Keratinocyte (primary cell): ENCODE measurements around the gene ASCL2. TPM values are rescaled to one million over a fixed set of nuclear protein-coding genes. Genes with fewer than 3 reads are reported as not detected.

Experiments used
- DNase-seq: peaks from one replicate; pipeline ENCODE4 v3.0.0-alpha.2; 2011; ENCODE audit warnings: low read depth, missing footprints, low spot score
- FAIRE-seq: peaks from 2 replicates; lab custom pipeline; 2011; peaks lifted over from hg19 to GRCh38; lab: Jason Lieb, UNC
- H2AFZ ChIP-seq: 2 replicates; pipeline ENCODE4 v1.6.0; 2012; ENCODE audit warnings: low read length, control low read depth, inconsistent platforms; ENCODE audit not compliant: control insufficient read depth
- H3K27ac ChIP-seq: 2 replicates; pipeline ENCODE4 v1.5.1; 2011; ENCODE audit warnings: low read length; ENCODE audit not compliant: control insufficient read depth, insufficient read depth
- H3K27me3 ChIP-seq: 3 replicates; pipeline ENCODE4 v1.6.0; 2011; ENCODE audit warnings: low read length; ENCODE audit not compliant: control insufficient read depth, insufficient read depth; ENCODE audit errors: extremely low read depth
- H3K36me3 ChIP-seq, 2 experiments: 2 replicates in 1 of 2; 3 replicates in 1 of 2; pipeline ENCODE4 v1.5.1; 2011; ENCODE audit warnings: low read length in 2 of 2, mild to moderate bottlenecking in 1 of 2; ENCODE audit not compliant: control insufficient read depth in 2 of 2, insufficient read depth in 2 of 2; ENCODE audit errors: extremely low read depth in 1 of 2
- H3K4me1 ChIP-seq: 3 replicates; pipeline ENCODE4 v1.5.1; 2011; ENCODE audit warnings: low read length; ENCODE audit not compliant: control insufficient read depth, insufficient read depth; ENCODE audit errors: extremely low read depth
- H3K4me2 ChIP-seq: 3 replicates; pipeline ENCODE4 v1.6.0; 2011; ENCODE audit warnings: low read depth, low read length; ENCODE audit not compliant: control insufficient read depth, insufficient read depth; ENCODE audit errors: extremely low read depth
- H3K4me3 ChIP-seq, 3 experiments: fragments of 200-600 bp in 1 of 3; sonication (generic) in 1 of 3; 2 replicates in 2 of 3; 3 replicates in 1 of 3; pipeline ENCODE4 v1.5.1; 2011 to 2016; ENCODE audit warnings: low read length in 3 of 3, mild to moderate bottlenecking in 3 of 3, control low read depth in 2 of 3, inconsistent platforms in 1 of 3, low read depth in 1 of 3, mixed read lengths in 1 of 3, mixed run types in 1 of 3, moderate library complexity in 1 of 3; ENCODE audit not compliant: control insufficient read depth in 2 of 3, insufficient read depth in 2 of 3; ENCODE audit errors: extremely low read depth in 1 of 3
- H3K79me2 ChIP-seq: 2 replicates; pipeline ENCODE4 v1.6.0; 2012; ENCODE audit warnings: low read length; ENCODE audit not compliant: control insufficient read depth, insufficient read depth
- H3K9ac ChIP-seq: 3 replicates; pipeline ENCODE4 v1.6.0; 2011; ENCODE audit warnings: low read length; ENCODE audit not compliant: control insufficient read depth, insufficient read depth; ENCODE audit errors: extremely low read depth
- H3K9me1 ChIP-seq: 3 replicates; pipeline ENCODE4 v1.6.0; 2011; ENCODE audit warnings: low read length; ENCODE audit not compliant: control insufficient read depth, insufficient read depth; ENCODE audit errors: extremely low read depth
- H3K9me3 ChIP-seq: 2 replicates; pipeline ENCODE4 v1.5.1; 2012; ENCODE audit warnings: low read depth, low read length; ENCODE audit not compliant: control insufficient read depth
- H4K20me1 ChIP-seq: 3 replicates; pipeline ENCODE4 v1.6.0; 2011; ENCODE audit warnings: low read length; ENCODE audit not compliant: control insufficient read depth, insufficient read depth; ENCODE audit errors: extremely low read depth
- CTCF ChIP-seq, 3 experiments: IDR thresholded peaks in 1 of 3; conservative IDR thresholded peaks in 1 of 3; optimal IDR thresholded peaks in 1 of 3; 2 replicates in 2 of 3; 3 replicates in 1 of 3; pipeline versions ENCODE3 to v1.5.1; 2011; ENCODE audit warnings: low read length in 3 of 3, mild to moderate bottlenecking in 3 of 3, moderate library complexity in 2 of 3, control low read depth in 1 of 3, inconsistent platforms in 1 of 3; ENCODE audit not compliant: insufficient read depth in 2 of 3; ENCODE audit errors: extremely low read depth in 1 of 3
- EZH2 ChIP-seq: IDR thresholded peaks from one replicate; pipeline ENCODE4 v1.6.1; 2012; ENCODE audit warnings: inconsistent platforms, mild to moderate bottlenecking, low read length, moderate library complexity
- dilution Hi-C: fragments of 300-500 bp; cut with MboI; formaldehyde crosslinking; loops from one replicate; pipeline ENCODE4 v1.7.0; 2020; ENCODE audit warnings: low sequenced_read_pairs; ENCODE audit not compliant: extremely low pct_ligation_motif_present
- polyA plus RNA-seq, 5 experiments: library from polyadenylated mRNA; depleted of rRNA in 3 of 5; stranded (reverse) in 3 of 5; stranded (forward) in 1 of 5; unstranded in 1 of 5; fragments of >200 nt; gene quantifications; 1 replicate in 1 of 5; 2 replicates in 3 of 5; 3 replicates in 1 of 5; pipeline versions ENCODE4 v1.2.1 to v1.2.3, GENCODE V29; 2011 to 2012; ENCODE audit warnings: missing spikeins in 2 of 5, low read depth in 1 of 5, low replicate concordance in 1 of 5

The ASCL2 gene
- polyA plus RNA-seq, 1 donor (not counting 4 experiments of a cell fraction or from before 2014, with no cell fraction given), result 0.26 TPM

GRCh38 chr11:2263724-2264360, 6.5 kb downstream of the ASCL2 start:
- Histone ChIP-seq H3K9me1 (no peaks in the 10 kb centered on the region), H4K20me1 (no peaks in the 10 kb centered on the region), H3K4me1 (no peaks in the 10 kb centered on the region), H3K79me2 (no peaks in the 10 kb centered on the region), H3K4me2 (no peak overlapping the region), H3K27ac (no peak overlapping the region), H2AFZ (no peak overlapping the region), H3K36me3 (no peaks in the 10 kb centered on the region), H3K9me3 (no peaks in the 10 kb centered on the region), H3K9ac (no peak overlapping the region), H3K27me3 (peaks cover 34% of the 10 kb centered on the region), H3K4me3 (no peak overlapping the region)
- dilution Hi-C loops, result no loop called here
- FAIRE-seq, result no peak
- no peak for TF ChIP-seq CTCF (optimal IDR thresholded peaks at IDR 0.05 in 1 of 3, IDR thresholded peaks at IDR 0.05 in 1 of 3, conservative IDR thresholded peaks at IDR 0.05 in 1 of 3; ENCODE audit: extremely low read depth in 1 of 3, insufficient read depth in 2 of 3, low read length in 3 of 3)
- TF ChIP-seq EZH2, result no peak
- no peak for DNase-seq

DNA sequence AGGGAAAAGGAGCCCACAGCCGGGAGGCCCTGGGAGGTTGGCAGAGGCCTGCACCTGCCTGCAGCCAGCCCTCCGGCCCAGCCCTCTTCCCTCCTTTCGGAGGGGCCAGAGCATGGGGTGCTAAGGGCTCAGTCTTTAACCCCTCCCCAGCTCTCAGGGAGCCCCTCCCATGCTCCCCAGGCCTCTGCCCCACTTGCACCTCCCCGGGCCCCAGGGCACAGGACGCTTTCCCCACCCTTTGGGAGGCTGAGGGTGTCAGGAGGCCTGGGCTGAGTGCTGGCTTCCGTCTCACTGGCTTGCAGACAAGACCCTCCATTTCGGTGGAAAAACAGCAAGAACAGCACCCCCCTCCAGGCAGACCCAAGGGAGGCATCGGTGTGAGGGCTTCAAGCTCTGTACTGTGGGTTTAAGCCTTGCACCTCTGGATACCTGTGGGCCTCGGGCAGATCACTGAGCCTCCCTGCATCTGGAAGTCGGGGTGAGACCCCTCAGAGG, 7.3 kb downstream of the ASCL2 start:
- H3K4me2 ChIP-seq, result no peak overlapping the region
- no peaks in the 10 kb centered on the region for H3K4me1 ChIP-seq
- no peak overlapping the region for H3K27ac ChIP-seq
- FAIRE-seq (no peak), DNase-seq (no peak)
- dilution Hi-C loops, result no loop called here
- no peaks in the 10 kb centered on the region for H3K36me3 ChIP-seq
- no peak overlapping the region for H3K4me3 ChIP-seq
- TF ChIP-seq CTCF (optimal IDR thresholded peaks at IDR 0.05 in 1 of 3, IDR thresholded peaks at IDR 0.05 in 1 of 3, conservative IDR thresholded peaks at IDR 0.05 in 1 of 3; ENCODE audit: extremely low read depth in 1 of 3, insufficient read depth in 2 of 3, low read length in 3 of 3), result no peak
- no peak for TF ChIP-seq EZH2
- no peaks in the 10 kb centered on the region for H3K9me1 ChIP-seq
- H3K79me2 ChIP-seq, result no peaks in the 10 kb centered on the region
- no peaks in the 10 kb centered on the region for H4K20me1 ChIP-seq
- H3K9me3 ChIP-seq, result no peaks in the 10 kb centered on the region
- H3K9ac ChIP-seq, result no peak overlapping the region
- peaks cover 36% of the 10 kb centered on the region for H3K27me3 ChIP-seq
- H2AFZ ChIP-seq, result no peak overlapping the region
